ENCODE results near the gene ADH4.
"Not testable (repeated sequence)": the region's sequence is repeated elsewhere in the genome, so short reads cannot be mapped to it uniquely, and the experiment has no call there.

The ADH4 gene

DNA sequence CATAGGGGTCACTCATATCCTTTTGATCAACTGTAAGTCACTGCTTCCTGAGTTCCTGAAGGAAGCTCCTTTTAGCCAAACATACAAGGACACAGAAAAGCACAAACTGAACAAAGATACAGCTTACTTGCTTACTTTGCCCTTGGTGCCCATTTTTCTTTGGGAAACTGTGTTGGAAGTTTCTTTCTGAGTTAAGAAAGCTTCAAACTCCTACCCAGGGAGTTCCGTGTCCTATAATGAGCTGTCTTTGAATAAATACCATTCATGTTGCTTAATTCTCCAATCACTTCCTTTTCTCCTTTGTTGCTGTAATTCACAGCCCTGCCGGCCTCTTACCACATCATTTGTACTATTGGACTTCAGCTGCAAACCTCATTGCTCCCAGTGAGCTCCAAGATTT lies at the start of gene ADH4:
Gene ADH4, minus strand, starts transcription at position 228 of the 400 bp plus-strand sequence. Its CDS starts 75 bp downstream, at position 153.
- DNase-seq (ENCODE audit: low spot score) = no peak

DNA sequence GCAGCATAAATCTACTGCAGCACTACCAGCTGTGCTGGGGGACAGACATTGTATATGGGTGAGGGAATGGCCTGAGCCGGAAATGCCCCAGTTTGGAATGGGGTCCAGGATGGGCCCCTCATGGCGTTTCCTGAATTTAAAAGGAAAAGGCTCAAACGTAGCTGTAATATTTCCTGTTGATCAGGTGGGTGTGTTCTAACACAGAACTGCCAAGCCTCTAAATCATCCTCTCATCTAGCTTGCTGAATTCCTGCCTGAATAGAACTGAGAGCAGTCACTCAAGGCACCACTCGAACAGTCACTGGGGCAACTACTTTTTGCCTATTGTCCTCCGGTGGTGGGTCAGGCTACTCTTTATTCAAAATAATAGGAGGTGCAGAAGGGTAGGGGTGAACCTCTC lies 46.2 kb upstream of the ADH4 start:
- no peak for DNase-seq (ENCODE audit: low spot score)

GRCh38 chr4:99189900-99190299 lies 45.8 kb upstream of the ADH4 start:
- DNase-seq (ENCODE audit: low spot score) = not testable (repeated sequence)

DNA sequence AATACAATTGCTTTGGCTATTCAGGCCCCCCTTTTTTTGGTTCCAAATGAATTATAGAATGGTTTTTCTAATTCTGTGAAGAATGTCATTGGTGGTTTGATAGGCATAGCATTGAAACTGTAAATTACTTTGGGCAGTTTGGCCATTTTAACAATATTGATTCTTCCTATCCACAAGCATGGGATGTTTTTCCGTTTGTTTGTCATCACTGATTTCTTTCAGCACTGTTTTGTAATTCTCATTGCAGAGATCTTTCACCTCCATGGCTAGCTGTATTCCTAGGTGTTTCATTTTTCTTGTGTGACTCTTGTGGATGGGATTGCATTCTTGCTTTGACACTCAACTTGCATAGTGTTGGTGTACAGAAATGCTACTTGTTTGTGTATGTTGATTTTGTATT lies 41.9 kb upstream of the ADH4 start:
- DNase-seq (ENCODE audit: low spot score) = no peak

GRCh38 chr4:99185581-99185980 lies 41.5 kb upstream of the ADH4 start:
- no peak for DNase-seq (ENCODE audit: low spot score)

- no peak for DNase-seq (ENCODE audit: low spot score)
Observed at GRCh38 chr4:99180382-99181070, 36.4 kb upstream of the ADH4 start.

DNA sequence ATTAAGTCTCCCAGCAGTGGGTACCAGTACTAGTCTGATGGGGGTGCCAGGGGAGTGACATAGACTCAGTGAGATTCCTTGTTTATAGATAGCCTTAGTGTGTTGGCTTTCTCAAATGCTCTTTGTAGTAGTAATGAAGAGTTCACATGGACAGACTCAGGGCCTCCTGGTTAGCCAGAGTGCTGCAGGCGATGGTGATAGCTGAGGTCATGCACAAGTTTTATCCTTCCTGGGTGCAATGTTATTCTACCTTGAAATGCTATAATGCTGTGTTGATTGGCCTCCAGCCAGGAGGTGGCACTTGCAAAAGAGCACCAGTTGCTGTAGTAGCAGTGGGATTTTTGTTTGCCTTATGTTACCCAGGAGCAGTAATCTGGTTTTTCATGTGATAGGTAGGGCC lies 35.5 kb upstream of the ADH4 start:
- no peak for DNase-seq (ENCODE audit: low spot score)

DNA sequence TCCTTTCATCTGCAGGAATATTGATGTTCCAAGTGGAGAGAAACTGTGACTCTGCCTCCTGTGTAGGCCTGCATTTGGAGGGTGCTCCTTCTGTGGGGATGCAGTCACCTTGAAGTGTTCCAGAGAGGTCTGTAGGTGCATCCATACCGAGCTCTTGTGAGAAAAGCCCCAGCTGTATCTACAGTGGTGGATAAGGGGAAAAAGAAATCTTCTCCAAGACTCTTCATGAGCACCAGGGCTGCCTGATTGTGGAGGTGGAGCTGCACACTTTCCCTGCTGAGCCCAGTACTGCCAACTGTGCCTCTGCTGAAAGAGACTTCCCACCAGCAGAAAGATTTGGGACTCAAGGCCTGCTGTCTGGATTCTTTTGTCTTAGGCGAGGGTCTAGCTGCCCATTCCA lies 35.1 kb upstream of the ADH4 start:
- DNase-seq (ENCODE audit: low spot score) = no peak

- no peak for DNase-seq (ENCODE audit: low spot score)
Observed at GRCh38 chr4:99166544-99166943, 22.4 kb upstream of the ADH4 start.

DNA sequence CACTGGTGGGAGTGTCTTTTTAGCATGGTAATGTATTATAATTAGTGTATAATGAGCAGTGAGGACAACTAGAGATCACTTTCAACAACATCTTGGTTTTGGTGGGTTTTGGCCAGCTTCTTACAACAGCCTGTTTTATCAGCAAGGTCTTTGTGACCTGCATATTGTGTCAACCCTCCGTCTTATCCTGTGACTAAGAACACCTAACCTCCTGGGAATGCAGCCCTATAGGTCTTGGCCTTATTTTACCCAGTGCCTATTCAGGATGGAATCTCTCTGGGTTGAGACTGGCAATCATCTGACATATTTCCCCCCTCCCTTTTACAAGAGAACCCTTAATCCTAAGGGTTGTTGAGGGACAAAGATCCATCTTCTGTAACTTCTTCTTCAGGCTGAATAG lies 21.9 kb upstream of the ADH4 start:
- DNase-seq (ENCODE audit: low spot score) = no peak

DNA sequence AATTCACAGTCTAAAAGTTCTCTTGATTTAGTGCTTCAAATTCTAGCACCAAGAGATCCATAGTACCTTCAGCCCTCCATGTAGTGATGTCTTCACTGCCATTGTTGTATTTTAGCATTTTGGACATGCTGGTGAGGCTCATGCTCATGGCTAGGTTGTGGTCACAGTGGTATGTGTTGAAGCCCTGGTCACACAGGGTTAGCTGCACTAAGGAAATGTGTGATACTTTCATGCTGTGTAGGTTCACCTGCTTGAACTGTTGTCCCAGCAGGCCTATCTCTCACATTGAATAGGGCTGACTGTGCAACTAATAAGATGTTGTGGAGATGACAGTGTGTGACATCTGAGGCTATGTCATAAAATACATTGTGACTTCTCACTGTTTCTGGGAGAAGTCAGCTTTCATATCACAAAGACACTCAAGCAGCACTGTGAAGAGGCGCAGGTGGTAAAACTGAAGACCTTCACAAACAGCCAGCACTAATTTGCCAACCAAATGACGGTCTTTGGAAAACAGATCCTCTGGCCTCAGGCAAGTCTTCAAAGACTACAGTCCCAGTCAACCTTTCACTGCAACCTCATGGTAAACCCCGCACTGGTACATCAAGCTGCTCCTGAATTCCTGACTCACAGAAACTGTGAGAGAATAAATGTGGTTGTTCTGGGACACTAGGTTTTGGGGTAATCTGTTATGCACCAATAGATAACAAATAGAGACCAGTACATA lies 17.4 kb upstream of the ADH4 start:
- no peak for DNase-seq (ENCODE audit: low spot score)

GRCh38 chr4:99159699-99160098 lies 15.6 kb upstream of the ADH4 start:
- DNase-seq (ENCODE audit: low spot score) = no peak

- DNase-seq (ENCODE audit: low spot score) = no peak
Observed at GRCh38 chr4:99157478-99157935, 13.4 kb upstream of the ADH4 start.

DNA sequence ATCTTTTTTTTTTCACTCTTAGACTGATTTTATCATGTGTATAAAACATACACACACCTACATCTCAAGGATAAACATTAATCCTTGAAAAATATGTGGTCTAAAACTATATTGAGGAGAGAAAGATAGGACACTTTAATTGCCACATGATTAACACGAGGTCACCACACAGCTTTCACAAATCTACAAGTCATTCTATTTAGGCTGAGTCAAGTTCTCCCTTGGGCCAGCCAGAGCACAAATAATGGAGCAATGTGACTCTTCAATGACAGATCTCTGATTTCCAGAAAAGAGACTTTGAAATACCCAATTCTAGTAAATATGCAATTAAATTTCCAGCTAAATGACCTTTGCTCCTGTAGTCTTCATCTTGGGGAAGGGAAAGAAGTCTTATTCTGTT lies 12.9 kb upstream of the ADH4 start:
- no peak for DNase-seq (ENCODE audit: low spot score)

DNA sequence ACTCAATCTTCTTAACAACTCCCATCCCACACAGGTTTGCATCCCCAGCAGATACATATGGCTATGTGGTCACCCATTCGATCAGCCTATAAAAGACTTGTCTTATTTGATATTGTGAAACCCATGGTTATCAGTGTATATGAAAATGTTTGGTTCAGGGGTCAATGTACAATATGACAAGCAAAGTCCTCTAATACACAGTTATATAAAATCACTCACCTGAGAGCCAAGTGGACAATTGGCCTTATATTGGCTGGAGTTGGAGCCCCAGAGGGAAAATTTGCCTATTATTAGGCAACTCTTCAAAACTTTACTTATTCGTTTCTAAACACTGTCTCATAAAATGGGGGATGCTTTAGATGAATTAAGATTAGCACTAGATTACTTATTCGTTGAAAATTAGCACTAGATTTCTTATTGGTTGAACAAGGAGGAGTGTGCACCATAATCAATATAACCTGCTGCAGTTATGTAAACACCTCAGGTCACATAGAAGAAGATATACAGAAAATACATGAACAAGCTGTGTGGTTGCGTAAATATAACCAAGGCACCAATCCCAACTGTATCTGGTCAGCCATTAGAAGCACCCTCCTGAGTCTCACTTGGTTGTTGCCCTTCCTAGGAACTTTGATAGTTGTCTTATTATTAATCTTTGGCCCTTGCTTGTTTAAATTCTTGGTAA lies 10.7 kb upstream of the ADH4 start:
- DNase-seq (ENCODE audit: low spot score) = no peak

- no peak for DNase-seq (ENCODE audit: low spot score)
Observed at GRCh38 chr4:99151995-99152394, 7.9 kb upstream of the ADH4 start.

DNA sequence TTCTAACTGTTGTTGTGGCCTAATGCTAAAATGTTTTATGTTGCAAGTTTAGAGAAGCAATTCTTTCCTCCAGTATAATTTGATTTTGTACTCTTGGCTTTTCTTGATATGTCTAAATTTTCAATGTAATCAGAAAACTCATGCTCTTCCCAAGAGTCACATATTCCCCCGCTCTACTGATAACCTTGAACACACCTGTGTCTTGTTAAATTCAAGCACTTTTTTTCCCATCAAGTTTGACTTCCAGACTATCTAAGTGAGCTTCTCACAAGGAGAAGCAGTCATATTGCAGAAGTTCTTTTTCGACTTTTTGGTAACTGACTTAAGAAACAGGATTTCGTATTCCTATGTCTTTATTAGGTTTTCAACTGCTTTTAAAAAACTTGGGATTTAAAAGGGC lies 7.4 kb upstream of the ADH4 start:
- DNase-seq (ENCODE audit: low spot score) = no peak

- DNase-seq (ENCODE audit: low spot score) = no peak
Observed at GRCh38 chr4:99149426-99150019, 5.4 kb upstream of the ADH4 start.

- no peak for DNase-seq (ENCODE audit: low spot score)
Observed at GRCh38 chr4:99148550-99148949, 4.5 kb upstream of the ADH4 start.

DNA sequence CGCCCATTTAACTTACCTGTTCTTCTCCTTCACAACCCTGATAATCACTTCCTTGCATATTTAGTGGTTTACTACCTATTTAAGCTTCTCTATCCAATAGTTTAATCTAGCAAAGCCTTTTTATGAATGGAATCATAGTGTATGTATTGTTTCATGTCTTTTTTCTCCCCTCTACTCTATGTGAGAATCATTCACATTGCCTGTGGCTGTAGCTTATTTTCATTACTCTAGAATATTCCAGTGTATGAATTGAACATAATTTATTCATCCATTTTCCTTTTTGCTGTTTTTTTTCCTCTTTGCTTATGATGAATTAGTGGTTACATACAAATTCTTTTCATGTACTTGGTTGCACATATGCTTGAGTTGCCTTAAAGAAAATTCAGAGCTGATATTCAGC lies 490 bp upstream of the ADH4 start:
- no peak for DNase-seq (ENCODE audit: low spot score)

GRCh38 chr4:99136329-99136728 lies 7.8 kb downstream of the ADH4 start:
- DNase-seq (ENCODE audit: low spot score) = no peak

- no peak for DNase-seq (ENCODE audit: low spot score)
Observed at GRCh38 chr4:99135541-99136162, 8.4 kb downstream of the ADH4 start.

All from putamen (tissue), 1 donor.